Neural cell (in vitro differentiated cells): ENCODE measurements around the gene PCGF3.

ENCODE experiments used
- CTCF ChIP-seq: fragments of 450-650 bp; IDR thresholded peaks from 2 replicates; pipeline ENCODE4 v1.5.1; 2014; ENCODE audit warnings: antibody characterized with exemption, mild to moderate bottlenecking, moderate library complexity; ENCODE audit not compliant: poor library complexity, severe bottlenecking
- EP300 ChIP-seq: fragments of 450-650 bp; conservative IDR thresholded peaks from 2 replicates; pipeline ENCODE4 v1.6.1; 2014; ENCODE audit warnings: antibody characterized with exemption, mild to moderate bottlenecking, moderate library complexity; ENCODE audit not compliant: poor library complexity, severe bottlenecking
- EZH2 ChIP-seq: fragments of 200-600, 300-800 bp; shearing (Covaris generic), sonication (generic); IDR thresholded peaks from 2 replicates; pipeline ENCODE4 v1.6.1; 2014; ENCODE audit warnings: antibody characterized with exemption, low read length, borderline replicate concordance, mild to moderate bottlenecking; ENCODE audit not compliant: insufficient read depth, poor library complexity, severe bottlenecking
- POLR2AphosphoS5 ChIP-seq: IDR thresholded peaks from 2 replicates; pipeline ENCODE4 v1.6.1; 2012
- TAF1 ChIP-seq: IDR thresholded peaks from 2 replicates; pipeline ENCODE4 v1.6.1; 2012; ENCODE audit warnings: low read depth

GRCh38 chr4:749698-750666, 44.4 kb downstream of the PCGF3 start:
- TF ChIP-seq EZH2, result no peak
- TF ChIP-seq CTCF, result no peak
- no peak for TF ChIP-seq EP300
- TF ChIP-seq TAF1, result no peak
- no peak for TF ChIP-seq POLR2AphosphoS5
